ENCODE data around the gene CLDN9.

The CLDN9 gene

DNA sequence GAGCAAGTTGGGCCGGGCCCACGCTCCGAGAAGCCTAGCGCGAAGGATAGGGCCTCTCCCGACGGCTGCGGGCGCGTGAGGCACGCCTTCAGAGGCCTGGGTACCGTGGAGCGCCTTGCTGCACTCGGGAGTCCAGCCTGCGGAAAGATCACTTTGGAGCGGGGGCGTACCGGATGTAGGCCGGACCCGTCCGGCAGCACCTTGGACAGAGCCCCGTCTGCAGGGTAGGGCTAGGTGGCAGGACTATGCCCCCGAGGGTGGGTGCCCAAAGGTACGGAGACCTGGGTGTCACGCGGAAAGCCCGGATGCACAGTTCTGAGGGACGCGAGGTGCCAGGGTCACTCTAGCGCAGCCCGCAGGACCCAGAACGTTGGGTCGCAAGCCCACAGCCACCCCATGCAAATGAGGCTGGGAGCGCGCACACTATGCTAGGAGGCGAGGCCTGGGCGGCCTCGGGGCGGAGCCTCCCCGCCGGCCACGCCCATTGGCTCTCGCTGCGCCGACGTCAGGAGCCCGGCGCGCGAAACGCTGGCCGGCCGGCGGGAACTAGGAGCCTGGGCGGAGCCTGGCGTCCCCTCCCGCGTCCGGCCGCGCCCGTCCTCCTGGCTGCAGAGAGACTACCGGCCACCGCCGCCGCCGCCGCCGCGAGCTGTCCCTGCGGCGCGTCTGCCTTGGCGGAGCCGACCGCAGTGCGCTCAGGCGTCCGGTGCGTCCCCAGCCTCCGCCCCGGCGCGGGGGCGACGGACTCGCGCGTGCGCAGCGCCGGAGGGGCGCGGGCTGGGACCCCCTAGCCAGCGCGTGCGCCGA is 43.8 kb upstream of the CLDN9 start, which contains the start of gene PAQR4:
PAQR4 (plus strand) TSS at position 611 of the 807 bp plus-strand sequence. CDS start 327 bp downstream, outside the sequence.
- Histone ChIP-seq H3K4me3 (replicated peaks; ENCODE audit: low read depth, low read length) (peak within 1 kb of the TSS; percentile 88), H3K36me3 (ENCODE audit: control insufficient read depth, insufficient read depth, low read length) (peaks cover 7% of the 10 kb centered on the region)
- TF ChIP-seq, protein P1, sequence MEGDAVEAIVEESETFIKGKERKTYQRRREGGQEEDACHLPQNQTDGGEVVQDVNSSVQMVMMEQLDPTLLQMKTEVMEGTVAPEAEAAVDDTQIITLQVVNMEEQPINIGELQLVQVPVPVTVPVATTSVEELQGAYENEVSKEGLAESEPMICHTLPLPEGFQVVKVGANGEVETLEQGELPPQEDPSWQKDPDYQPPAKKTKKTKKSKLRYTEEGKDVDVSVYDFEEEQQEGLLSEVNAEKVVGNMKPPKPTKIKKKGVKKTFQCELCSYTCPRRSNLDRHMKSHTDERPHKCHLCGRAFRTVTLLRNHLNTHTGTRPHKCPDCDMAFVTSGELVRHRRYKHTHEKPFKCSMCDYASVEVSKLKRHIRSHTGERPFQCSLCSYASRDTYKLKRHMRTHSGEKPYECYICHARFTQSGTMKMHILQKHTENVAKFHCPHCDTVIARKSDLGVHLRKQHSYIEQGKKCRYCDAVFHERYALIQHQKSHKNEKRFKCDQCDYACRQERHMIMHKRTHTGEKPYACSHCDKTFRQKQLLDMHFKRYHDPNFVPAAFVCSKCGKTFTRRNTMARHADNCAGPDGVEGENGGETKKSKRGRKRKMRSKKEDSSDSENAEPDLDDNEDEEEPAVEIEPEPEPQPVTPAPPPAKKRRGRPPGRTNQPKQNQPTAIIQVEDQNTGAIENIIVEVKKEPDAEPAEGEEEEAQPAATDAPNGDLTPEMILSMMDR (IDR thresholded peaks at IDR 0.05; ENCODE audit: insufficient read depth, low read length, poor library complexity, severe bottlenecking) = no peak

DNA sequence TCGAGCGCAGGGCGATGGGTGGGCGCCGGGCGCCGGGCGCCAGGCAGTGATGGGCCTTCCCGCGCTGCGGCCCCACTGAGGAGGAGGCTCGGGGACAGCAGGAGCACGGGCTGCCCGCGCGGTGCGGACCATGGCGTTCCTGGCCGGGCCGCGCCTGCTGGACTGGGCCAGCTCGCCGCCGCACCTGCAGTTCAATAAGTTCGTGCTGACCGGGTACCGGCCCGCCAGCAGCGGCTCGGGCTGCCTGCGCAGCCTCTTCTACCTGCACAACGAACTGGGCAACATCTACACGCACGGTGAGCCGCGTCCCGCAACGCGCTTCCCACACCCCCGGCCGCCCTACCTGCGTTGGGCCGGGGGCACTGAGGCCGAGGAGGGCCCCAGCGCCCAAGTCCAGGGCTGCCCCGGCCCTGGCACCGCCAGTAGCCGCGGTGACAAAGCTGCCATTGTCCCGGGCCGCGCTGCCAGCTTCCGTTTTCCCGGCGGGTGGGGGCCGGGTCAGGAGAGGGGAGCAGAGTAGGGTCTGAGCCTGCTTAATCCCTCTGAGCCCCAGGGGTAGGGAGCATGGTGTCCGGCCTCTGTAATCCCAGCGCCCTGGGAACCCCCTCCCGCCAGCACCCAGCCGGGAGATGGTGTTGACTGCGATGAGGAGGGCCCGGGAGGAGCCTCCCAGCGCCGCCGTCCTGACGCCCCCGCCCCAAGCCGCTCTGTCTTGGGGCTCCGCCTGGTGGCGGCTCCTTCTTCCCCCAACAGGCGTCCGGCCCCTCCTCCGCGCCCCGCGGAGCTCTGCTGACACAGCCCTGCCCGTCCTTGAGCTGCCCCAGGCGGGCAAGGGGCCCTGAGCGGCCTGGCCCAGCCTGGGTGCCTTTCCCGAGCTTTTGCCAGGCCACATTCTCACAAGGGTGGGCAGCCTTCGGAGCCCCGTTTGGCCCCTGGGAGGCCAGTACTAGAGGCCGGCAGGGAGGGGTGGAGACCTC is 42.9 kb upstream of the CLDN9 start:
- peak; percentile 84 for DNase-seq (ENCODE audit: extremely low read depth, insufficient read length)
- peak overlapping the region; percentile 88 for H3K4me3 ChIP-seq (replicated peaks; ENCODE audit: low read depth, low read length)
- H3K27me3 ChIP-seq (replicated peaks; ENCODE audit: control insufficient read depth, insufficient read depth, low read length) = no peaks in the 10 kb centered on the region
- TF ChIP-seq, protein P1 (IDR thresholded peaks at IDR 0.05; ENCODE audit: insufficient read depth, low read length, poor library complexity, severe bottlenecking) = peak; percentile 85
- peaks cover 9% of the 10 kb centered on the region for H3K36me3 ChIP-seq (ENCODE audit: control insufficient read depth, insufficient read depth, low read length)

More for the DNA sequence above, 43.8 kb upstream of the CLDN9 start, which contains the start of gene PAQR4:
- H3K27me3 ChIP-seq (replicated peaks; ENCODE audit: control insufficient read depth, insufficient read depth, low read length) = no peaks in the 10 kb centered on the region
- peak; percentile 97 for DNase-seq (ENCODE audit: extremely low read depth, insufficient read length)

DNA sequence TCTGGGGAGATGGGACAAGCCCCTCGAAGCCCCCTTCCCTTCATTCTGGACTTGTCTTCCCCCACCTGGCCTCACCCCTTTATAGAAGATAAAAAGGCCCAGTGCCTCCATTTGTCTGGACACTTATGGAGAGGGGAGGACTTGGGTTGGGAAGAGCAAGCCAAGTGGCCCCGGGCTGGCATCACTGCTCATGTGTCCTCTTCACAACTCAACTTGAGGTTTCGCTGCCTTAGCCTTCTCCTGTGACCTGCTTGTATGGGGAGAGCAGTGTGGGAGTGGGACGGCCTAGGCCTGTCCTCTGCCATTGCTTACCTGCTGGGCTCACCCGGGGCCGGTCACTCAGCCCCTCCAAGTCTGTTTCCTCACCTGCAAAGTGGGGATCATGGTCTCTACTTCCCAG is 42.2 kb upstream of the CLDN9 start:
- peak overlapping the region; percentile 88 for H3K4me3 ChIP-seq (replicated peaks; ENCODE audit: low read depth, low read length)
- DNase-seq (ENCODE audit: extremely low read depth, insufficient read length) = no peak
- no peaks in the 10 kb centered on the region for H3K27me3 ChIP-seq (replicated peaks; ENCODE audit: control insufficient read depth, insufficient read depth, low read length)
- TF ChIP-seq, protein P1 (IDR thresholded peaks at IDR 0.05; ENCODE audit: insufficient read depth, low read length, poor library complexity, severe bottlenecking) = no peak
- peaks cover 11% of the 10 kb centered on the region for H3K36me3 ChIP-seq (ENCODE audit: control insufficient read depth, insufficient read depth, low read length)

DNA sequence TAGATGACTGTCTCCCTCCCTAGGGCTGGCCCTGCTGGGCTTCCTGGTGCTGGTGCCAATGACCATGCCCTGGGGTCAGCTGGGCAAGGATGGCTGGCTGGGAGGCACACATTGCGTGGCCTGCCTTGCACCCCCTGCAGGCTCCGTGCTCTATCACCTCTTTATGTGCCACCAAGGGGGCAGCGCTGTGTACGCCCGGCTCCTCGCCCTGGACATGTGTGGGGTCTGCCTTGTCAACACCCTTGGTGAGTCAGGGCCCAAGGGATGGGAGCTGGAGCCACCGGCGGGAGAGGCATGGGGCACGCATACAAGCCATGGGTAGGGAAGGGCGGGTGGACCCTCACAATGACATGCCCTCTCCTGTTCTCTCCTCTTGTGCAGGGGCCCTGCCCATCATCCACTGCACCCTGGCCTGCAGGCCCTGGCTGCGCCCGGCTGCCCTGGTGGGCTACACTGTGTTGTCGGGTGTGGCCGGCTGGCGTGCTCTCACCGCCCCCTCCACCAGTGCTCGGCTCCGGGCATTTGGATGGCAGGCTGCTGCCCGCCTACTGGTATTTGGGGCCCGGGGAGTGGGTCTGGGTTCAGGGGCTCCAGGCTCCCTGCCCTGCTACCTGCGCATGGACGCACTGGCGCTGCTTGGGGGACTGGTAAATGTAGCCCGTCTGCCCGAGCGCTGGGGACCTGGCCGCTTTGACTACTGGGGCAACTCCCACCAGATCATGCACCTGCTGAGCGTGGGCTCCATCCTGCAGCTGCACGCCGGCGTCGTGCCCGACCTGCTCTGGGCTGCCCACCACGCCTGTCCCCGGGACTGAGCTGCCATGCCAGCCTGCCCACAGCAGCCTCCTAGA is 41.4 kb upstream of the CLDN9 start:
- TF ChIP-seq, protein P1 (IDR thresholded peaks at IDR 0.05; ENCODE audit: insufficient read depth, low read length, poor library complexity, severe bottlenecking) = peak; percentile 11
- Histone ChIP-seq H3K4me3 (replicated peaks; ENCODE audit: low read depth, low read length) (peak overlapping the region; percentile 88), H3K36me3 (ENCODE audit: control insufficient read depth, insufficient read depth, low read length) (peaks cover 15% of the 10 kb centered on the region), H3K27me3 (replicated peaks; ENCODE audit: control insufficient read depth, insufficient read depth, low read length) (no peaks in the 10 kb centered on the region)
- no peak for DNase-seq (ENCODE audit: extremely low read depth, insufficient read length)

Data from GM06990 (cell line).